Tibial artery (tissue), 4 donors: ENCODE results near the gene SH2B2.
A peak's percentile ranks its signal among the peaks of the same experiment; 100 is the strongest.

Source experiments
- DNase-seq, 2 donors: peaks; one replicate each; pipeline ENCODE4 v3.0.0-alpha.2; 2019
- H3K27ac ChIP-seq, 2 donors: fragments of 200-600 bp; sonication (generic) in 1 of 2; 1 replicate in 1 of 2; 2 replicates in 1 of 2; pipeline ENCODE4 v1.5.1; 2018 to 2019; ENCODE audit warnings: mild to moderate bottlenecking in 1 of 2
- H3K27me3 ChIP-seq, 2 donors: fragments of 200-600 bp; sonication (generic) in 1 of 2; one replicate each; pipeline versions ENCODE4 v1.5.1 to v1.6.0; 2016 to 2019
- H3K36me3 ChIP-seq, 3 donors: fragments of 200-600 bp; sonication (generic) in 2 of 3; one replicate each; pipeline ENCODE4 v1.5.1; 2016 to 2019; ENCODE audit warnings: mild to moderate bottlenecking in 2 of 3
- H3K4me1 ChIP-seq, 4 donors: fragments of 200-600 bp; sonication (generic) in 2 of 4; 1 replicate in 3 of 4; 2 replicates in 1 of 4; pipeline ENCODE4 v1.5.1; 2016 to 2019
- H3K4me3 ChIP-seq, 2 donors: fragments of 200-600 bp; sonication (generic) in 1 of 2; 1 replicate in 1 of 2; 2 replicates in 1 of 2; pipeline ENCODE4 v1.5.1; 2018 to 2019; ENCODE audit warnings: mild to moderate bottlenecking in 2 of 2
- H3K9me3 ChIP-seq, 3 donors: fragments of 200-600 bp; sonication (generic) in 1 of 3; one replicate each; pipeline ENCODE4 v1.5.1; 2016 to 2019
- intact Hi-C: fragments of 100-400 bp; cut with DNase I; formaldehyde crosslinking; loops from one replicate; pipeline ENCODE4 v1.15.0; 2023; ENCODE audit warnings: low total_unique reads
- TF ChIP-seq, protein P1 (sequence below), 2 experiments: fragments of 200-600 bp in 1 of 2; fragments of 450-650 bp in 1 of 2; IDR thresholded peaks; one replicate each; pipeline ENCODE4 v1.5.1; 2017 to 2019; ENCODE audit warnings: antibody characterized with exemption in 2 of 2, mild to moderate bottlenecking in 1 of 2, moderate library complexity in 1 of 2

Gene SH2B2

DNA sequence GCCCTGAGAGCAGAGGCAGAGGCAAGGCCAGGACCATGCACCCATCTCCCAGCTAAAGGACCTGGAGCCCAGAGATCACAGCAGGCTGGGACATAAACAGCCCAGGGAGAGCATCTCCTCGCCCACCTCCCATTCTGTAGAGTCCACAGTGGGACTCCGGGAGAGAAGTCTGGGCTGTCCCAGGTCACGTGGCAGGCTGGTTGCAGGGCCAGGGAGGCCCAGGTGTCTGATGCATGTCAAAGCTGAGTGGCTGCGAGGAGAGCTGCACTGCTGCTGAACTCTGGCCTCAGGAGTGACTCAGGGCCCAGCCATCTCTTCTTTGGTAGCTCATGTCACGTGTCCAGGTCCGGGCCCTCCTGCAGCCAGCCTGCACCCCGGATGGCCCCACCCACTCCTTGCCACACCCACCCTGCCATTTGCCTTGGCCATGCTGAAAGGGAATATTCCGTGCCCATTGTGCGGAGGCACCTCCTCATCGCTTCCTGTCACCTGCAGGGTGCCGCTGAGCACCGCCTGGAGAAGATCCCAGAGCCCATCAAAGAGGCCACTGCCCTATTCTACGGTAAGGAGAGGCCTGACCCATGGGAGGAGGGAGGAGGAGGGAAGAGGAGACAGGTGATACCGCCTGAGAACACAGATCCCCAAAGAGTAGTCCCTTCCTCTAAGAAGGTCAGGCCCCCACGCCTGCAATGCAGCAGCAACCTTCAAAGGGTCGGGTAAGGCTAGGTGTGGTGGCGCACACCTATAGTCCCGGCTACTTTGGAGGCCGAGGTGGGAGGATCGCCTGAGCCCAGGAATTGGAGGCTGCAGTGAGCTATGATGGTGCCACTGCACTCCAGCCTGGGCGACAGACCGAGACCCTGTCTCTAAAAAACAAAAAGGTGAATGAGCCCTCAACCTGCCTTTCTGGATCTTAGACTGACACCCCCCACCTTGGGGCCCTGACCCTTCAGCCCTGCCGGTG, 12.6 kb upstream of the SH2B2 start:
- no peaks in the 10 kb centered on the region for H3K27me3 ChIP-seq
- peaks cover 0 to 7% (median 5%) of the 10 kb centered on the region in 4 donors for H3K4me1 ChIP-seq
- TF ChIP-seq, protein P1, sequence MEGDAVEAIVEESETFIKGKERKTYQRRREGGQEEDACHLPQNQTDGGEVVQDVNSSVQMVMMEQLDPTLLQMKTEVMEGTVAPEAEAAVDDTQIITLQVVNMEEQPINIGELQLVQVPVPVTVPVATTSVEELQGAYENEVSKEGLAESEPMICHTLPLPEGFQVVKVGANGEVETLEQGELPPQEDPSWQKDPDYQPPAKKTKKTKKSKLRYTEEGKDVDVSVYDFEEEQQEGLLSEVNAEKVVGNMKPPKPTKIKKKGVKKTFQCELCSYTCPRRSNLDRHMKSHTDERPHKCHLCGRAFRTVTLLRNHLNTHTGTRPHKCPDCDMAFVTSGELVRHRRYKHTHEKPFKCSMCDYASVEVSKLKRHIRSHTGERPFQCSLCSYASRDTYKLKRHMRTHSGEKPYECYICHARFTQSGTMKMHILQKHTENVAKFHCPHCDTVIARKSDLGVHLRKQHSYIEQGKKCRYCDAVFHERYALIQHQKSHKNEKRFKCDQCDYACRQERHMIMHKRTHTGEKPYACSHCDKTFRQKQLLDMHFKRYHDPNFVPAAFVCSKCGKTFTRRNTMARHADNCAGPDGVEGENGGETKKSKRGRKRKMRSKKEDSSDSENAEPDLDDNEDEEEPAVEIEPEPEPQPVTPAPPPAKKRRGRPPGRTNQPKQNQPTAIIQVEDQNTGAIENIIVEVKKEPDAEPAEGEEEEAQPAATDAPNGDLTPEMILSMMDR (IDR thresholded peaks at IDR 0.05): no peak
- no peak for DNase-seq
- H3K4me3 ChIP-seq: no peak overlapping the region
- no peaks in the 10 kb centered on the region for H3K9me3 ChIP-seq
- intact Hi-C loops: loop anchor here (2.0 kb wide), 1 partner anchor 731 kb away; no protein-coding TSS in a partner anchor
- H3K27ac ChIP-seq: no peak overlapping the region
- no peaks in the 10 kb centered on the region for H3K36me3 ChIP-seq

DNA sequence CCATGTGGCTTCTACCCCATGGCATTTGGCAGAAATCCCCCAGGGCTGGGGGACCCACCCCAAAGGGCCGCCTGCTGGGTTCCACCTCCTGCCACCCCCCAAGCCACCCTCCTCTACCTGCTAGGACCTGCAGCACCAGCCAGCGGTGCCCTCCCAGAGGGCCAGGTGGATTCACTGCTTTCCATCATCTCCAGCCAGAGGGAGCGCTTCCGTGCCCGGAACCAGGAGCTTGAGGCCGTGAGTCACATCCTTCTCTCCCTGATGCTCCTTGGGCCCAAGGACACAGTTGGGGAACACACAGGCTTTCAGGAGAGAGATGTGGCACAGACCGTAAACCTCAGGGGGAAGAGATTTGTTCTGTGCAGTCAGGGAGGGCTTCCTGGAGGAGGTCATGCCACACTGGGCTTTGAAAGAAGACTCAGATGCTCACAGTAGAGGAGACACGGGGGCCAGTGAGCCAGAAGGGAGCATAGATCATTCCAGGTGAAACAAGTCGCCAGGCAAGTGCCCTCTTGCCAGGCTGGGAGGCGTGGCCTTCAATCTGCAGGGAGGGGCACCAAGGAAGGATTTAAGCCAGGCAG, 11.5 kb upstream of the SH2B2 start:
- TF ChIP-seq, protein P1 (IDR thresholded peaks at IDR 0.05): no peak
- H3K36me3 ChIP-seq: no peaks in the 10 kb centered on the region
- intact Hi-C loops: no loop called here

DNA sequence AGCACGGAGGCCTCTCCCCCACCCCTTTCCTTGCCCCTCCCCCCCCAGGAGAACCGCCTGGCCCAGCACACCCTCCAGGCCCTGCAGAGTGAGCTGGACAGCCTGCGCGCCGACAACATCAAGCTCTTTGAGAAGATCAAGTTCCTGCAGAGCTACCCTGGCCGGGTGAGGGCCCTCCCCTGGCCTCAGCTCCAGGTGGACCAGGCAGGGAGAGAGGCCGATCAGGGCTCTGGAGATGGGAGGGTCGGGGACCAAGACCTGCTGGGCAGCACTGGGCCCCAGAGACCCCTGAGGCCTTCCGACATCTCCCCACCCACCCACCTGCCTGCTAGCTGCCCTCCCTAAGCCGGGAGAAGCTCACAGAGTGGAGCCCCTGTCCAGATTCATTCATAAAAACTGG, 8.8 kb upstream of the SH2B2 start:
- DNase-seq: no peak
- Histone ChIP-seq H3K4me3 (no peak overlapping the region), H3K4me1 (peaks cover 0 to 3% (median 0%) of the 10 kb centered on the region in 4 donors), H3K27ac (no peak overlapping the region), H3K36me3 (no peaks in the 10 kb centered on the region), H3K27me3 (no peaks in the 10 kb centered on the region), H3K9me3 (no peaks in the 10 kb centered on the region)
- intact Hi-C loops: loop anchor here (2.0 kb wide), 1 partner anchor 113 kb away; no protein-coding TSS in a partner anchor
- TF ChIP-seq, protein P1 (IDR thresholded peaks at IDR 0.05): no peak

More for the DNA sequence above, 11.5 kb upstream of the SH2B2 start:
- Histone ChIP-seq H3K9me3 (no peaks in the 10 kb centered on the region), H3K27me3 (no peaks in the 10 kb centered on the region), H3K4me1 (peaks cover 0 to 10% (median 6%) of the 10 kb centered on the region in 4 donors), H3K4me3 (no peak overlapping the region), H3K27ac (no peak overlapping the region)
- no peak for DNase-seq

DNA sequence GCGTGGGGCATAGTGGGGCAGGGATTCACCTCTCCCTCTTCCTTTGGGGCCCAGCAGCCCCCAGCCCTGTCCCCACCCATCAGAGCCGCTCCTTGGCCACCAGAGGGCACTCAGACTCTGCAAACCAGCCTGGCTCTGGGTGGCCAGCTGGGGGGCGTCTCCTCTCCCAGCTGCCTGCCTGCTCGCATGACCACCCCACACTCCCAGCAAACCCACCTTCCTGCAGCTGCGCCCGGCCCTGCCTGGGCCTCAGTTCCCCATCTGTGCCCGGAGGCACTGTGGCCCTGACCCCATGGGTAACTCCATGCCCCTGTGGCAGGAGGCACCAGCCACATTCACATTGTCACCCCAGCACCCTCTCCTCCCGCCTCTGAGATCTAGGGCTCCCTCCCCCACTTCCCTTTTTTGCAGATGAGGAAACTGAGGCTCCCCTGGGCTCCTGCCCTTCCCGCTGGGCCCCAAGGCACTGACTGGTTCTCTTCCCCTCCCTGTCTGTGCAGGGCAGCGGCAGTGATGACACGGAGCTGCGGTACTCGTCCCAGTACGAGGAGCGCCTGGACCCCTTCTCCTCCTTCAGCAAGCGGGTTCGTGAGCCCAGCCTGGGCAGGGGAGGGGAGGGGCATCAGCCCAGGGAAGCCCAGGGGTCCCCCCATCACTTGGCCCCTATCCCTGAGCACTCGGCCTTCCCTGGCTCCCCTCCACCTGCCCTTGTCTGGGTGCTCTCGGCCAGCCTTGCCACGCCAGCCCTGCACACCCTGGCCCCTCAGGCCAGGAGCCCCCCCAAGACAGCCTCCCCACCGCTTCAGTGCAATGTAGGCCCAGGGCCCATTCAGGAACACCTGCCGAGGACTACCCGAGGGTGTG, 6.9 kb upstream of the SH2B2 start:
- H3K27me3 ChIP-seq: no peaks in the 10 kb centered on the region
- intact Hi-C loops: loop anchor here (2.0 kb wide), 1 partner anchor 111 kb away; no protein-coding TSS in a partner anchor
- H3K36me3 ChIP-seq: no peaks in the 10 kb centered on the region
- TF ChIP-seq, protein P1 (IDR thresholded peaks at IDR 0.05): peak; percentile 74 to 76
- no peaks in the 10 kb centered on the region for H3K9me3 ChIP-seq
- no peak overlapping the region for H3K4me3 ChIP-seq
- peaks cover 0 to 3% (median 0%) of the 10 kb centered on the region in 4 donors for H3K4me1 ChIP-seq
- no peak for DNase-seq
- no peak overlapping the region for H3K27ac ChIP-seq

DNA sequence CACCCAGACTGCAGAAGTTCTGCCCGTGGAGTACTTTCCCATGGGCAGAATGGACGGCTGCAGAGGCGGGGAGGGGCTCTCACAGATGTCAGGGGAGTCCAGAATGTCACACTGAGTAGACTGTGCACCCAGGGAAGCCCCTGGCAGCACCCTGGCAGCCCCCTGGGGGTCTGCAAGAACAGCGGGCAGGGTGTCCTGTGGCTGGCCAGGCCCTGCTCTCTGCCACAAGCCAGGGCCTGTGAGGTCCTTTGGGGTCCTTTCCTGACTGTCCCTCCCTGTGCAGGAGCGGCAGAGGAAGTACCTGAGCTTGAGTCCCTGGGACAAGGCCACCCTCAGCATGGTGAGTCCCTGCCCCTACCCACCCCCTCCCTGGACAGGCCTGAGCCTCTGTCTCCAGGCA, 6.1 kb upstream of the SH2B2 start:
- H3K27ac ChIP-seq: no peak overlapping the region
- H3K36me3 ChIP-seq: no peaks in the 10 kb centered on the region
- peaks cover 0 to 3% (median 0%) of the 10 kb centered on the region in 4 donors for H3K4me1 ChIP-seq
- TF ChIP-seq, protein P1 (IDR thresholded peaks at IDR 0.05): no peak
- no peak for DNase-seq
- no peaks in the 10 kb centered on the region for H3K27me3 ChIP-seq
- intact Hi-C loops: no loop called here
- no peak overlapping the region for H3K4me3 ChIP-seq
- H3K9me3 ChIP-seq: no peaks in the 10 kb centered on the region
